Measurements from ENCODE around the gene MYO3B.
"Not testable (repeated sequence)": the region's sequence is repeated elsewhere in the genome, so short reads cannot be mapped to it uniquely, and the experiment has no call there.

Gene MYO3B

GRCh38 chr2:170260188-170260587, 82.2 kb downstream of the MYO3B start:
- no peak overlapping the region for H3K4me3 ChIP-seq (ENCODE audit: low read depth, low read length)

- H3K4me3 ChIP-seq (ENCODE audit: low read depth, low read length) = no peak overlapping the region
These were observed 83.6 kb downstream of the MYO3B start for GRCh38 chr2:170261566-170261965.

DNA sequence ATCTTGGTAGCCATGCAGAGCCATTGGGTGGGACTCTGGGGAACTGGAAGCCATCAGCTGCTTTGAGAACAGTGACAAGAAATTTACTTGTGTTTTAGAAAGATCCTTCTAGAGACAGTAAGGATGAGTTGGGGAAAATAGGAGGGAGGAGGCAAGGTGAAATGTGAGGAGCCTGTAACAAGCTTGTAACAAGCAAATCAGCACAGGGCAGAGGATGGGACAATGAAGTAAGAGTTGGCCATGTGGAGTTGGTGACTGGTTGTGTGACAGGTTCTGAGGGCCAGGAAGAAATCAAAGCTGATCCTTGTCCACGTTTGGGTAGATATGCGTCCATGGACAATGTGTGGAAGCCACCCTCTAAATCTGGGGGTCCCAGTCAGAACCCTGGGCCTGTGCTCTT, 84.4 kb downstream of the MYO3B start:
- H3K4me3 ChIP-seq (ENCODE audit: low read depth, low read length) = no peak overlapping the region

DNA sequence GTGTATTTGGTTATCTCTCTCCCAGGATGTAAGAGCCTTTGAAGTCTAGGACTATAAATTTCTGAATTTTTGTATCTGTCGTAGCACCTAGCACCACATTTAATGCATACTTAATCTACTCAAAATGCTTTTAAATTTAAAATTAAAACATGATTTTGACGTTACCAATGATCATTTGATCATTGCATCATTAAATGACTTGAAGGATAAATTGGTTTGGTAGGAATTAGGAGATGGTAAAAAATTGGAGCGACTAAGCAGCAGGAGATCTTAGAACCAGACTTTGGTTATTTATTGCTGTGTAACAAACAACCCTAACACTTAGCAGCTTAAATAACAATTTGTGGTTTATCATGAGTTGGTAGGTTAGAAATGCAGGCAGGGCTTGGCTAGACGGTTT, 84.9 kb downstream of the MYO3B start:
- H3K4me3 ChIP-seq (ENCODE audit: low read depth, low read length) = no peak overlapping the region

DNA sequence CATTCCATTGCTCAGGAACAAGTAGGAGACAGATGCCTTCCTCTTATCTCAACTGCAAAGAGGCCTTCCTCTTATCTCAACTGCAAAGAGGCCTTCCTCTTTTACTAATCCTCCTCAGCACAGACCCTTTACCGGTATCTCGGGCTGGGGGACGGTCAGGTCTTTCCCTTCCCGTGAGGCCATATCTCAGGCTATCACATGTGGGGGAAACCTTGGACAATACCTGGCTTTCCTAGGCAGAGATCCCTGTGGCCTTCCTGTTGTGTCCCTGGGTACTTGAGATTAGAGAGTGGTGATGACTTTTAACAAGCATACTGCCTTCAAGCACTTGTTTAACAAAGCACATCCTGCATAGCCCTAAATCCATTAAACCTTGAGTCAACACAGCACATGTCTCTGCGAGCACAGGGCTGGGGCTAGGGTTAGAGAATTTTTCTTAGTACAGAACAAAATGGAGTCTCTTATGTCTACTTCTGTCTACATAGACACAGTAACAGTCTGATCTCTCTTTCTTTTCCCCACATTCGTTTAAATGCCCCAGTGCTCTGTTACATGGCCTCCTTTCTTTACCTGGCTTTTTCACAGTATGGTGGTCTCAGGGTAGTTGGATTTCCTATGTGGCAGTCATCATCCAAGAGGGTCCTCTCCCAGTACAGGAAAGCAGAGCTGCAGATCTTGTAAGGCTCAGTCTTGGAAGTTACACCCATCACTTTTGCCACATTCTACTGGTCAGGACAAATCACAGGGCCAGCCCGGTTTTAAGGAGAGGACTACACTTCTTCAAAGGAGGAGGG, 86.0 kb downstream of the MYO3B start:
- H3K4me3 ChIP-seq (ENCODE audit: low read depth, low read length) = not testable (repeated sequence)

DNA sequence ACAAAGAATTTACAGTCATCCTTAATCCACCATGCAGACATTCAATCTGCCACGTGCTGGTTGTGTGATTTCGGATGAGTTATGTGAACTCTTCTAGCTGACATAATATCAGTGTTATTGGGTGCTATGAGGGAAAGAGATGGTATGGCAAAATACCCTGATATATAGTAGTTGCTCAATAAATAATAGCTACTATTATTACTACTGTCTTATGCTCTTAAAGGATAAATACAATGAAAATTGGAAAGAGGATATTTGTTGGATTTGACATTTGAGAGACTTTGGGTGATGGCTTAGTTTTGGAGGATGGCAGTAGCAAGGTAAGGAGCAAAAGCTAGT, 86.5 kb downstream of the MYO3B start:
- H3K4me3 ChIP-seq (ENCODE audit: low read depth, low read length) = no peak overlapping the region

DNA sequence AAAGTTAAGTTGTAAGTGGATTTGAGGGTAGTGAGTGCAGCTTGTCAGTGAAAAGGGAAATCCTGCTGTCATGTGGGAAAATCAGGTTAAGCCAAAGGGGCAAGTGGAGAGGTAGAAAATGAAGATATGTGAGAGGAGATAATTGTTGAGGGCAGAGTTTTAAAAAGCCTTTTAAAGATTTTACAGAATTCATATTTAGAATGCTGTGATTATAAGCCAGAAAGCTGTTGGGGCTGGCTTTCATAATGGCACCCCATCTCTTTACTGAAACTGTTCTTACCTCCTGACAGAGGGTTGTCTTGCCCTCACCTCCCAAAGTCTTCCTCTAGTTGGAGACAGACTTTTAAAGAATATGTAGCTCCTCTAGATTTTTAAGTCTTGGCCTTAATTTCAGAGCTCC, 86.9 kb downstream of the MYO3B start:
- H3K4me3 ChIP-seq (ENCODE audit: low read depth, low read length) = no peak overlapping the region

- no peak overlapping the region for H3K4me3 ChIP-seq (ENCODE audit: low read depth, low read length)
These were observed 87.4 kb downstream of the MYO3B start for GRCh38 chr2:170265321-170265720.

DNA sequence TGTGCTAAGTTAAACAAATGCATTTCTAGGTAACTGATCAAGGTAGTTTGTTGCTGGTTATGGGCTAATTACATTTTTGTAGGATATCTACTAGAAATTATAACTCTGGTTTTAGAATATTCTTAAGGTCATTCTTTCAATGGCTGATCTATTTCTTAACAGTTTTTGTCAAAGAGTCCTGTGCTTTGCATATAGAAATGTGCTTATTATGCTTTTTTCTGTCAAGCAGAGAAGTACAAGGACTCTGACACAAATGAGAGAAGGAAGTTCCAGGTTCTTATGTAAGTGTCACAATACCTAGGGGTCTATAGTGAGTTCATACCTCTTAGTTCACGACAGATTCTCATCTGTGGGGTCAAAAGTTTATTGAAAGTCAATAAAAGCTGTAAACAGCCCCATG, 88.4 kb downstream of the MYO3B start:
- H3K4me3 ChIP-seq (ENCODE audit: low read depth, low read length) = no peak overlapping the region

DNA sequence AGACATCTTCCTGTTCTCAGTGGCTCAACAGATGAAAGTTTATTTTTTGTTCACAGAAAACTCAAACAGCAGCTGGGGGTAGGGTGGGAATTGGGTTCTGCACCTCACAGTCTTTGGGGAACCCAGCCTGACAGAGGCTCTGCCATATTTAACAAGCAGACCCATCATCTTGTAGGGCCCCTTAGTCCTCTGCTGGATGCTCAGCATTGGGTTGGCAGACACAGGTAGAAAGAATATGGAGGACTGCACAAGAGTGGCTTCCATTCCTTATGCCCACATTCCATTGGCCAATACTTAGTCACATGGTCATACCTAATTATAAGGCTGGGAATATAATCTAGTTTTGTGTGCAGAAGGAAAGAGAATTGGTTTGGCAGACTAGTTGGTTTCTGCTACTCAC, 89.1 kb downstream of the MYO3B start:
- no peak overlapping the region for H3K4me3 ChIP-seq (ENCODE audit: low read depth, low read length)

- H3K4me3 ChIP-seq (ENCODE audit: low read depth, low read length) = no peak overlapping the region
These were observed 92.4 kb downstream of the MYO3B start for GRCh38 chr2:170270278-170270864.

DNA sequence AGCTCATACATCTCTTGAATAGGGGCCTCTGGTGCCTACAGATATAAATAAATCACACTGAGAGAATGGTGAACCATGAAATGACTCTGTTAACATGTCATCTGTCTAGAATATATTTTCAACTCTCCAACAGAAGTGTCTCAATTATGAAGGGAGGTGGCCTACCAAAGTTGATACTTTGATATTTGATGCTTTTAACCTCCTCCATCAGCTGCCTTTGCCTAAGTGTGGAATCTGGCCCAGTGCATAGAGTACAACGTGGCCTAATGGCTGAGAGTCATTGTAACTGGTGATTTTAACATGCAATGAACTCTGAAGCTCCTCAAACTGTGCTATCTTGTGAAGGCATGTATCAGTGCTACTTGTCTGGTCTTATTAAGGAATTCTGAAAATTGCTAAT, 93.4 kb downstream of the MYO3B start:
- H3K4me3 ChIP-seq (ENCODE audit: low read depth, low read length) = no peak overlapping the region

DNA sequence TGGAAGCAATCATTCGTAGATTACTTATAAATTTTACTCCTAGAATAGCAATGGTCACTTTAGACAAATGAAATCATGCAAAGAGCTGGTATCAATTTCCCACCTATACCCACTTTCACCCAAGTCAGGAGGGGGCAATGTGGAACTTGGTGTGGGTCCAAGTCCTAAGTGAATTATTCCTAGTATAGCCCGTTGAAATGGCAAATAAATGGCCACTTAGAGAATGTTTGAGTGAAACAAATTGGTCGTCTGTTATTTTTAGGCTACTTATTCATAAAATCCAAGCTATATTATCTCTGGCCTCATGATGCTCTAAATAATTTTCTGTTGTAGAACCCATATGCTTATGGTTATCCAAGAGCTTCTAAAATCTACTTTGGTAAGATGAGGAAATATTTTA, 98.1 kb downstream of the MYO3B start:
- H3K4me3 ChIP-seq (ENCODE audit: low read depth, low read length) = no peak overlapping the region

DNA sequence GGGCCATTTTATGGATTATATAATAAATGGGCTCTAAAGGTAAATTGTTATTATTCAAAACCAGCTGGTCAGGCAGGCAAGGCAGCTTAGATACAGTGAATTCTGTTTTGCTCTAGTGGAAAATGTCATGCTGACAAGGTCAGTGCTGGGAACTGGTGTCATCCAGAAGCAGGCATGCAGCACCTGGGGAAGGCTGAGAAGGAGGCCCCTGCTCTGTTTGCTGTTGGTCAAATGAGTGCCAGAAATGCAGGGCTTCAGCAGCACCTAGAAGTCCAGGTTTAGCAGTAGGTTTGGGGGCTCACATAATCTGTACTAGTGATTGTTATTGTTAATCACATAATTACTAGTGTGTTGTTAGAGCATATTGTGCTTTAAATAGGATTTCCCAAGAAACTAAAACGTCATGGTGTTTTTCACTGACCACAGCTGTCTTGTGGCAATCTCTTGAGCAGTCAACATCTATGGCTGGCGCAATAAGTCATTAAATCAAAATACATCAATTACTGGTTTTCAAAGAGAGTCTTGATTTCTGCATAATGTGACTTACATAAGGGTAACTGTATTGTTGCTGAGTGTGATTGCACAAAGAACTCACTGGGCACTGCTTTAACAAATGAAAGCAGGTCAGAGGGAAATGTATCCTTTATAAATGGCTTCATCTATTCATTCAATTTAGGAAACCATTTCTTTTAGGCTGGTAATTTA, 99.1 kb downstream of the MYO3B start:
- no peak overlapping the region for H3K4me3 ChIP-seq (ENCODE audit: low read depth, low read length)

GRCh38 chr2:170277951-170278350, 100.0 kb downstream of the MYO3B start:
- H3K4me3 ChIP-seq (ENCODE audit: low read depth, low read length) = no peak overlapping the region

DNA sequence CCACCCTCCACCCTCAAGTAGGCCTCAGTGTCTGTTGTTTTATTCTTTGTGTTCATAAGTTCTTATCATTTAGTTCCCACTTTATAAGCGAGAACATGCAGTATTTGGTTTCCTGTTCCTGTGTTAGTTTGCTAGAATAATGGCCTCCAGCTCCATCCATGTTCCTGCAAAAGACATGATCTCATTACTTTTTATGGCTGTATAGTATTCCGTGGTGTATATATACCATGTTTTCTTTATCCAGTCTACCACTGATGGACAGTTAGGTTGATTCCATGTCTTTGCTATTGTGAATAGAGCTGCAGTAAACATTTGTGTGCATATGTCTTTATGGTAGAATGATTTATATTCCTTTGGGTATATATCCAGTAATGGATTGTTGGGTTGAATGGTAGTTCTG, 101.7 kb downstream of the MYO3B start:
- not testable (repeated sequence) for H3K4me3 ChIP-seq (ENCODE audit: low read depth, low read length)

GRCh38 chr2:170282851-170283250, 104.9 kb downstream of the MYO3B start:
- no peak overlapping the region for H3K4me3 ChIP-seq (ENCODE audit: low read depth, low read length)

DNA sequence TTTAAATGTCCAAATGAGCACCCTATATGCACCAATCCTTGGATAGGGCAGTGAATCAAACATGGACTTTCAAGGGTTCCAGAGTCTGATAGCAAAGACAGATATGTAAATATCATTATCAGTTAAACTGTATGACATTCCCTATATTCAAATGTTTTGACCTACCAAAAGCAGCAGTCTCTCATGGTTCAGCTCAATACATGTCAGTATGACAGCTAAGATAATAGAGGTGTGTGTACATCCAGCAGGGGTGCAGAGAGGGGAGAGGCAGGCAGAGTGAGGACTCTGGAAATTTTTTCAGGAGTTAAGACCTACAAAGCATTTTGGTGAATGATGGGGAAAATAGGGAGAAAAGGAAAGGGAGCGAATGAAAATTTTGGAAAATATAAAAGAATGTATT, 106.3 kb downstream of the MYO3B start:
- H3K4me3 ChIP-seq (ENCODE audit: low read depth, low read length) = no peak overlapping the region

DNA sequence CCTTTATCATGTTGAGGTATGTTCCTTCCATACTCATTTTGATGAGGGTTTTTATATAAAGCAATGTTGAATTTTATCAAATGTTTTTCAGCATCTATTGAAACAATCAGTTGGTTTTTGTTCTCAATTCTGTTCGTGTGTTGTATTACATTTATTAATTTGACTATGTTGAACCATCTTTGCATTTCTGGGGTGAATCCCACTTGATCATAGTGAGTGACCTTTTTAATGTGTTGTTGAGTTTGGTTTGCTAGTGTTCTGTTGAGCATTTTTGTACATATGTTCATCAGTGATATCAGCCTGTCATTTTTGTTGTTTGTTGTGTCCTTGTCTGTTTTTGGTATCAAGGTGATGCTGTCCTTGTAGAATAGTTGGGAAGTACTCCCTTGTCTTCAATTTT, 110.9 kb downstream of the MYO3B start:
- H3K4me3 ChIP-seq (ENCODE audit: low read depth, low read length) = no peak overlapping the region

- H3K4me3 ChIP-seq (ENCODE audit: low read depth, low read length) = no peak overlapping the region
These were observed 113.5 kb downstream of the MYO3B start for GRCh38 chr2:170291474-170291873.

GRCh38 chr2:170292415-170292814, 114.5 kb downstream of the MYO3B start:
- H3K4me3 ChIP-seq (ENCODE audit: low read depth, low read length) = no peak overlapping the region

DNA sequence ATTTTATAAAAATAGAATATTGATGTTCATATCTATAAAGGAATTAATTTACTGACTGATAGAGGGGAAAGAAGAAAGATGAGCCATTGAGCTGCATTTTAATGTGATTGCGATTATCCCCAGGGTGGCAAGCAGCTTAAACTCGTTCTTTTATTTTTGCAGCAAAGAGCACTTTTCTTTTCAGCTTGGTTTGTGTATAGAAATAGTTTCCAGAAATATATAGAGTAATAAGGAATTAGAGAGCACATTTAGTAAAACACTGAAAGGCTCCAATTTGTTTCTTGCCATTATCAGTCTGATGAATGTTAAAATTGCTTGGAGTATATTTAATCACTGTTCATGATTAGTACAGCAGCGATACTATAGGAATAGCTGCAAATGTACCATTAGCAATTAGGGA, 119.5 kb downstream of the MYO3B start:
- no peak overlapping the region for H3K4me3 ChIP-seq (ENCODE audit: low read depth, low read length)

All from iPS-11a (cell line).